GM18498 (cell line): ENCODE data around the gene GADL1.

Experiments used
- ATAC-seq: cut with Tn5 transposase; IDR thresholded peaks from one replicate; pipeline ENCODE4 v1.9.1; 2021; ENCODE audit warnings: mild to moderate bottlenecking, moderate library complexity; ENCODE audit not compliant: unreplicated experiment

The GADL1 gene

DNA sequence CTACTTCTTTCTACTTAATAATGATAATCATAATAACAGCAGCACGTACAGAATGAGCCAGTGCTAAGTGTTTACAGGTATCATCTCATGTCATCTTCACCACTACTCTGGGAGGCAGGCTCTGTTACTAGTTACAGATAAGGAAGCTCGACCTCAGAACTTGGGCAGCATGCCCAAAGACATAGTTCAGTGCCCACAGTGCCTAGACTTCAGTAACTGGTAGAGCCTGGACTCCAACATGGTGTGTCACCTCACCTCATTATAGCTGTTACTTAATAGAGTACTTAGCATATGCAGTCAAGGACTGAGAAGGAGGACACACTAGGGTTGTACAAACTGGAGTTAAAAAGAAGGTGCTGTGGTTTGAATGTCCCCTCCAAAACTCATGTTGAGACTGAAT lies 7.6 kb downstream of the GADL1 start:
- ATAC-seq = no peak

DNA sequence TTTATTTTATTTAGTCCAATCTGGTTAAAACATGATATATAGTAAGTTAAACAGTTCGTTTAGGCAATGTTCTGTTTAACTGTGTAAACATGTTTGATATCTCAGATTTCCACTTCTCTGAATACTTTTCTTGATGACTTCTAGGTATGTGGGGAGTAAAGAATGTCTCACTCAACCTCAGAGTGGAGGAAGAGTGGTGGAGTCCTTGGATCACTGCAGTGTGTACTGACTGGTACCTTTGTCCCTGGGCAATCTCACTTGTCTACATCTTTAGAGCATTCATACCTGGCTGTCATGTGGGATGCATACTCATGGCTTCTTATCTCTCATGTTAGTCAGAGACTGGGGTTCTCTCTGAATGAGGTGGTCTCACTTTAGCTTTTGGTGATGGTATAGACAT lies 15.6 kb downstream of the GADL1 start:
- no peak for ATAC-seq

DNA sequence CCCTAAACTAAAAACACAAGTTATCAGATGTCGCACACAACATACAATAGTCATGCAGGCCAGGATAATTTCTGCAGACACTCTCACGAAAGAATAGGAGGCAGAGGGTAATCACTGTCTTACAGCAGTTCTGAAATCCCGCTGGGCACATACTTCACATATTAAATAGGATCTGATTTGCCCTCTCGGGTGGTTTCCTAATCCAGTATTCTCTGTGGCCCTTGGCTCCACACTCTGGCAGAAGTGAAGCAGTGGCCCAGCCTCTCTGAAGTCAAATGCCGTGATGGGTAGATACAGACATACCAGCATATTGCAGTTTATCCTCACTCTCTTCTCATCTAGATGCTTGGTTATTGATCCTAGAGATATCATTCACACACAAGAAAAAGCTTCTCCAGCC lies 19.0 kb downstream of the GADL1 start:
- no peak for ATAC-seq

DNA sequence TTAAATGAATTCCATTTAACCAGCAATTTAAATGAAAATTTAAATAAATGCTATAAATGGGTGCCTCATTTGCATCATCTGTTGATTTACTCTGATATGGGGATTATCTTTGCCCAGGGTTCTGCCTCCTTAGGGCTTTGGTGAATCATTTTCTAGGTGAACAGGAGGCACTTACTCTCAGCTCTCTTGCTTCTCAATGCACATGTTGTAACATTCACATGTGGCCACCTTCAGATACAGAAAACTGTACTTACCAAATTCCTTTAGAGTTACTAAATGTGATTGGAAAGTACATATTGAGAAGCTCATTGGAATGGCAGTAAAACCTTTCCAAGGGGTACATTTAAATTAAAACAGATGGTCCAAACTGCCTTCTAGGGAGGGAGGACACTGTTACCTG lies 20.8 kb downstream of the GADL1 start:
- no peak for ATAC-seq

DNA sequence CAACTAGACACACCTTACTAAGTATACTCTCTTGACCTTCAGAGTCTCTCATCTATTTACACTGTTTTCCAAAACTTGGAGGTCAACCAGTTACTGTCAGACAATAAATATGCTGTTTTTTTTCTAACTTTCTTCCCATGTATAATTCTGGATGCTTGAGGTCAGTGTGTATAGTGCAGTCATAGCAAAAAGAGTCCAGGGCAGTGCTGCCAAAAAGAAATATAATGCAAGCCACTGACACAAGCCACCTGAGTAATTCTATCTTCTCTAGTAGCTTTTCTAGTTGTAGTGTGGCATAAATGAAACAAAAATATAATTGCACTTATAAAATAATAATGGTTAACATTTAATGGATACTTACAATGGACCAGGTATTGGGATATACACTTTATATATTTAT lies 21.6 kb downstream of the GADL1 start:
- ATAC-seq = no peak

DNA sequence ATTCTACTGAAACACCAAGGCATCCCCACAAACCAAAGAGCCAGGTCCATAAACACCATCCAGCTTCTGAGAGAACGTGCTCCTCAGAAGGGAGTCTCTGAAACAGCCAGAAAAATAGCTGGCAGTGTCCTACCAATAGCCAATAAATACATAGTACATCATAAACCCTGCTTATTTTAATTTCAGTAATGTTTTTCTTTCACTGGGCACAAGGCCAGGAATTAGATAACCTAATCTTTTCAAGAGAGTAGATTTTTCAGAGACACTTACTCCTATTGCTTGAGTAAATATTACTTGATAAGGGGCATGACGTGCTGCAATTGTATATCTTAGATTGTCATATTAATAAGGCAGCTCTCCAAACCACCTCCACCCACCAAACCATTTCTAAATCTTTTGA lies 22.7 kb downstream of the GADL1 start:
- no peak for ATAC-seq

DNA sequence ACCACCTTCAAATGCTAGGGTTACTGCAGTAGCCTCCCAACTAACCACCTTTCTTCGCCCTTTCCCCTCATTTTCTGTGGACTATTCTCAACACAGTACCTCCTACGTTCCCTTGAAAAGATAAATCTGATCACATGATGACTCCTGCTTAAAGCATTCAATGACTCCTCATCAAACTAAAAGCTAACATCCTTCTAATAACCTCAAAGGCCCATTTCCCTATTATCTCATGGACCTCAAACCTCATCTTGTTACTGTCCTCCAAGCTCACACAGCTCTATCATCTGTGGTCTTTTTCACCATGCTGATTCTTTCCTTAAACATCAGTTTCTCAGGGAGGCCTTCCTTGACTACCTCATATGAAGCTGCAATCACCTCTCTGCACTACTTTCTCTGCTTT lies 29.6 kb downstream of the GADL1 start:
- ATAC-seq = no peak

DNA sequence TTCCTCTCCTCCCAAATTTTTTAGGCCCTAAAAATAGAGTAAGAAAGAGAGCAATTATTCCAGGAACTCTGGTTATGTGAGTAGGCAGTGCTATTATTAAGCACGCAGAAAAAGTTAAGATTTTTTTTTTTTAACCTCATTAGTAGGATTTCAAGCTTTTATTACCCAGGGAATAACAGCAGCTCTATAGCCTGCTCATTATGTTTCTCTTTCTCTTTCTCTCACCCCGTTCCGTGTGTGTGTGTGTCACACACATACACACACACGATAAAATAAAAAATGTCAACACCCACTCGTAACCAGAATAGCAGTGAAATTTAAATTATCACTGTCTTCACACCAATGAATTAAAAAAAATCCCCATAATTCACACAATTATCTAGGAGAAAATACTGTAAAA lies 30.3 kb downstream of the GADL1 start:
- no peak for ATAC-seq

DNA sequence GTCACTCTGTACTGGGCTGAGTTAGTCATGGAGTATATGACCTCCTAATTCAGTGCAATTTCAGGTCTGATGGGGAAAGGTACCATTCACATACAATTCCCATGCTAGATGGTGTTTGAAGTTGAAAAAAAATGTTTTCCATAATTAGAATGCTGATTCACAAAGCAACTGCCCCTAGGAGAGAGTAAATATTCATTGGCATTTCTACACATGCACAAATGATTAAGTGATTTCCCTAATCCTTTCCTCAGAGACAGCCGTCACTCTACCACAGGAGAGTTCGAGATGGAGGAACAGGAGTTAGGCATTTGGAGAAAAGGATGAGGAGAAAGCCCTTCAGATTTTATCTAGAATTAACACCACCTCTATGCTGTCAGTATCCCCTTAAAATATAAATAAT lies 32.5 kb downstream of the GADL1 start:
- no peak for ATAC-seq

DNA sequence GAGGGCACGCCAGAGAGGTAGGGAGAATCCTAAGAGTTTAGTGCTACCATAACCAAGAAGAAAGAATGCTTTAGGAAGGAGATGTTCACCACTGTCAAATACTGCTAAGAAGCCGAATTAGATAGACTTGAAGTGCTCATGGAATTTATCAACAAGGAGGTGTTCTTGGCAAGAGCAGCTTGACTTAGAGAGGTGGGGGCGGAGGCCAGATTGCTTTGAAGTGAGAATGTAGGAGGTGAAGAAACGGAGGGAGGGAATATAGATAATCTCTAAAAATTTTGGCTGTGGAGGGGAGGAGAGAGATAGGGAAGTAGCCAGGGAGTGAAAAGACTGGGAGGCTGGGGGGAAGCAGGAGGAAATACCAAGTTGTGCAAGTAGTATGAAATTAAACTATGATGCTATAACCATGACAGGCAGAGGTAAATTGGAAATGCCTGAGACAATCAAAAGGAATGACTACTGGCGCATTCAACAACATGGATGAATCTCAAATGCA lies 35.5 kb downstream of the GADL1 start:
- no peak for ATAC-seq

DNA sequence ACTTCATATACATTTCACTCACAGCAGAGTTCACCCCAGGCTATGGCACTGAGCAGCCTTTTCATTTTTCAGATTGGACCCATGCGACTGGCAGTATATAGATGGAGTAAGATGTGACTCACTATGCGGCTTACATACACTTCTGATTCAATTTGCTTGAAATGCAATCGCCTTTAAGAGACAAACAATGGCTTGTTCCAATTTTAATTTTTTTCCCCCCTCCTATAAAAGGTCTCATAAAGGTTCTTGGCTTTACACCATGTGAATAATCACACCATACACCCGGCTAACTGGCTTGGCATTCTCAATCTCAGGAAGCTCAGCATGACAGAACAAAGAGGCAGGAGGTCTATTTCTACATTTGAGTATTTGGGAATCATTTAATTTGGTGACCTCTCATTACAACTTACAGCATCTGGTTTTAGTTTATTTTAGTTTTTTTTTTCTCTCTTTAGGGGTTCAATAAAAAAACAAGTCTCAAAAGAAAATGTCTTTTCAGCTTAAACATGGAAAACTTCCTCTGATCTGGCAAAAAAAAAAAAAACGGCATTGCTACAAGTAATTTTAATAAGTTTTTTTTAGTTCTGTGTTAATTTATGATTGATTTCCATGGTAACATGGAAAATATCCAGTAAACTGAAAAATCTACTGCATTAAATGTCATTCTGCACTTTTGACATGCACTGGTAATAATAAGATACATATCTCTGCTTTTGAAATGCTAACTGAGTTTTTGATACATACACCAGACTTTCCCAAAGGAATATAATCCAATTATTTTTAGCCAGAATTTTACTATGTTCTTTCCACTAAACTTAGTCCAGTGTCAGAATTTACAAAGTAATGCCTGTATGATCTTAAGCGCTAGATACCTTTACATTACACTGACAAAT lies 38.8 kb downstream of the GADL1 start:
- no peak for ATAC-seq

DNA sequence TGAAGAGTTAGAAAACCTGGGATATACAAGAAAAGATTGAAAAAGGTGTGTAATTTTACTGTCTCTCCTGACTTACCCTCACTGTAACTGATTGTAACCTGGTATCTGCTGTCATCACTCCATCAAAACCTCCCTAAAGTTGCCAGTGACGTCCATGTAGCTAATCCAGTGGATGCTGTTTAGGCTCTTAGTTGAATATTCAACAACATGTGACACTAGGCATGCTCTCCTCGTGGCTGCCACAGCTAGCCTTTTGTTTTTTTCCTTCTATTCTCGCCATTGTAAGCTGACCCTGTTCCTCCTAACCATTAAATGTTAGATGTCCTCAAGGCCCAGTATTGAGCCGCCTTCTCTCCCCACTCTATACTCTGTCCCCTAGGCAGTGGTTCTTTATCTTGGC lies 41.6 kb downstream of the GADL1 start:
- ATAC-seq = no peak

DNA sequence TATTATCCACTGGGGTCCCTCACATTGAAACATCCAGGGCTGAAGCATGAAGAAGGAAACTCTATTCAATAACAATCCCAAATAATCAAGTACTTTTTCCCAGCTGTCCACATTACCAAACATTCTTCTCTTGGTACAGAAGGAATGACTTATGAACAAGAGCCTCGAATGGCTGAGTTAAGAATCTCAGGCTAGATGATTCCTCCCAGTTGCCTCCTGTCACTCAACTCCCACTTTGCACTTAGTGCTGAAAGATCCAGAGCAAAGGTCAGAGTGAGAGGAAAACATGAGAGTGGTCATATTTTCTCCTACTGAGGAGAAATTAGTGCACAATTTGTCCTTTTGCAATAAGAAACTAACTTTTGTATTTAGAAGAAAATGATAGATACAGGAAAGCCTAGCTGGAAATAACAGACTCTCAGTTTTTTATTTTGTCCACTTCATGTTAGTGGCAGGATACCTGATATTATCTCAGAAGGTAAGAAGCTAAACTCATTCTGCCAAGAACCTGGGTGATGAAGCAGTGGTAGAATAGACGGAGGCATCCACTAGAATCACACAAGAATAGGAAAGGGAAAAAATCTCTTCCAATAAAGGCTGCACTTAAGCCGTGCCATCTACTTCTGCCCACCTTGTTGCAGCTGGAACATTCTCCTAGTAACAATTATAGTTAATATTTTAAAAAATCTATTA lies 46.2 kb downstream of the GADL1 start:
- no peak for ATAC-seq

DNA sequence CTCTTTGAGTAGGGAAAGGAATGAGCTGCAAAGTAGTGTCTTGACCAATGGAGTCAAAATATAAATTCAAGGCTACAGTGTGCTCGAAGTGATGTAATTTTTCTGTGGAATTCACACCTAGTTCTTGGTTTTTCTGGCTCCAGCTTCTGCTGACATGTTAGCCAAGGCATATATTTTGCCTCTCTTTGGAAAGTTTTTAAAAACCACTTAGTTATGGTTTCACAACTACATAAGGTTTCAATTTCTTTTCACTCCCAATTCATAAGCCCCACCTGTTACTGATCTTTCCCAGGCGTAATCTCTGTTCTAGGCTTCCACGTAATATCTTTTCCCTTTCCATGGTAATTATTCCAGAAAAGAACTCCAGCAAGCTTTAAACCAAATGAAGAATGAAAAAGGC lies 46.9 kb downstream of the GADL1 start:
- ATAC-seq = no peak

DNA sequence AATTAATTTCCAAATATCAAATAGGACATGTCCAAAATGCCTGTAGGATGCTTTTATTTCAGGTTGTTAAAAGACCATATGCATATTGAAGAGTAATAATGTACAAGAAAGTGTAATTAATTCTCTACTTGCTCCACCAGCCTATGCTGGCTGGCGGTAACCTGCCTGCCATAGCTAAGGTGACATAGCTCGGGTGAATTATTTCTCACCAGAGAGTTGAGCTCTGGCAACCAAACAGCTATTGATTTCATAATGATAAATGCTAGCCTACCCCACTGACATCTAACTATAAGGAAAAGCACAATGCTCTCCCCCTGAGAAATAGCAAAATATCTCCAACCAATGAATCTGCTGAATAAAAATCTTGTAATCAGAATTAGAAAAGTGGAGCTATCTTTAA lies 48.9 kb downstream of the GADL1 start:
- no peak for ATAC-seq

DNA sequence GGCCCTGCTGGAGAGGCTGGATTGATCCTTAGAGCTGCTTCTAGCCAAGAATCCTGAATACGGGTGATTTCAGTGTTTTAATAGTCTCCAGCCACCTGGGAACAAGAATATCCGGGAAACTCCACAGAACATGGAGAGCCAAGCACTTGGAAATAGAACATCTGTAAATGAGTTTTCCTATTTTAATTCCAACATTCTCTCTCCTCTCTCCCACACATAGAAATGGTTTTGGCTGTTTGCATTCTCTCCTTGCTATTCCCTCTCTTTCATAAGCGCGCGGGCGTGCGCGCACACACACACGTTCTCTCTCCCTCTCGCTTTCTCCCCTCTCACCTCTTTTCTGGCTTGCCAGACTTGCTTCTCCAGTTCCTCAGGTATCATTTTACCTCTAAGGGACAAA lies 50.6 kb downstream of the GADL1 start:
- ATAC-seq = no peak

DNA sequence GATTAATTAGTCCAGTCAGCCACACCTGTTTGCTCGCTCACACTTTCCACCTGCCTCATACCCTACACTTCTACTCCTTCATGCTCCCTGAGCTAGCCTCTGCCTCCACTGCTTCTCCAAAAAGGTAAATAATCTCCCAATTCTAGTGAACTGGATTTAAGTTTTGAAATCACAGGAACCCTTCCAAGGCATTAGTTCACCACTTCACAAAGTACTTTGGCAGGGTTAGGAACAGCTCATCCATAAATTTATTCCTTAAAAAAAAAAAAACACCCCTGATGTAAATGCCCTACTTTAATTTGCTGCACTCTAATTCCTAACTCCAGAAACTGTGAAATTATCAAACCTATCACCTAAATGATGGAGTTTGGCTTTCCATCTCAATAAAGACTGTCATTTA lies 58.3 kb downstream of the GADL1 start:
- ATAC-seq = no peak

DNA sequence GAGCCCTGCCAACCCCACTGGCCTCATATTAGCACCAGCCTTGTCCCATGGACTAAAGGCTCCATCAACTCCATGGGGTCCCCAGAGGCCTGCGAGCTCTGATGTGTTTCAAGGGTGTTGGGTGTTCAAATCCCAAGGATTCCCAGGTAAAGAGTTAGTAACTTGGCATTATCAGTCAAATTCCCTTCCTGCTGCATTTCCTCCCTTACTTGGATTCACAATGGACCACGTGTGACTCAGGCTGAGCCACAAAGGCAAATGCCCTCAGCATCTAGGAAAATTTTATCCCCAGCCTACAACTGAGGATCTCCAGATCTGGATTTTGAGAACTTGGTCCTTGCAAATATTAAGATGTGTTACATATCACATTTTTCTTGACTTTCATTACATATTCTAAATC lies 58.8 kb downstream of the GADL1 start:
- no peak for ATAC-seq

DNA sequence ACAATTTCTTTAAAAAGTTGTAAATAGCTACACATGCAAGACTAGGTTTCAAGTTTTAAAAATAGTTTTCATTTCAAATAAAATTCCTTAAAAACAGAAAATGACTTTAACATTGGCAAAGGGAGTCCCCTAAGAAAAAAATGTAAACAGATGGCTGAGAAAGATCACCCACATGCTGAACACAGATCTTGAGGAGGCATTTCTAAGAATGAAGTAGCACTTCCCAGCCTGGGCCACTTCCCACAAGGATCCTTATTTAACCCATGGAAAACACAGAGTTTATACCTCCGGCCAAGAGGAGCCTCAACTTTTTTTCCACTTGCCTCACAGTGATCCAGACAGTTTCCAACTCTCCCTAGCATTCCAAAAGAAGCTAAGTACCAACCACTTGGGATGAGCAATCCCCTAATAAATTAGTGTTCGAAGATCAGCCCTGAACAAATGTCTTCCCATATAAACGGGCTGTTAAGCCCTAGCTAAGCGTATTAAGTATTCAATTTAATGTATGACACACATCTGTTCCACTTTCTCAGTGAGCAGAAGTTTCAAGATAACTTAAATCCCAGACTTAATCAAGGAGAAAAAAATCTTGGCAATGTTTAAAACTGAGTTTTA lies 61.4 kb downstream of the GADL1 start:
- ATAC-seq = no peak

DNA sequence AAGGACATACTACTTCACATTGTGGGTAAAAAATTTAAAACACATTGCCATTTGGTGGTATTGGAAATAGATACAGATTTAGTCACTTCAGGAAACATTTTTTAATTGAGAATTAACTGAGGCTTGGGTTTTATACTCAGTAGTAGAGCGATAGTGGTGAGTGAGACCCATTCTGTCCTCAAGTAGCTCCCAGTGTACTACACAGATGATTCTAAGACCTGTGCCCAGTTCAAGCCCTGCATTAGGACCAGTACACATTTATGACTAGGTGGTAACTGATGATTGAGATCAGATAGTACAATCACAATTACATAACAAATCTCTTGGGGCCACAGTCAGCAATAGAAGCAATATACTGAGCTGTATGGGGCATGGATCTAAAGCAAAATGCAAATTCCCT lies 67.4 kb downstream of the GADL1 start:
- no peak for ATAC-seq

DNA sequence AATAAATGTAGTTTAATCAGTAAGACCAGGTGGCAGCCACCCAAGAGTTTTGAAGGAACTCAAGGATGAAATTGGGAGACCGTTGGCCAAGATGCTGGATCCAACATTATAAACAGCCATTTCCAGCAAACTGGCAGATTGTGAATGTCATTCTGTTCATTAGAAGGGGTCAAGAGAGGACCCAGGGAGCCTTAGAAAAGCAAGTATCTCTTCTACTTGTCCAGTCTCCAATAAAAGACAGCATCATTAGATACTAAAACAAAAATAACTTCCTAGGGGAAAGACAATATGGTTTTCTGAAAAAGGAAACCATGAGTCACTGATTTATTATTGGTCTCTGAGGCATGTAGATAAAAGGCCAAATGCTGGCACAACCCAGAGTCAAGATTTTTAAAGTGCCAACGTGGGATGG lies 67.9 kb downstream of the GADL1 start:
- ATAC-seq = no peak
